ENCODE results near the gene VSIR.

DNA sequence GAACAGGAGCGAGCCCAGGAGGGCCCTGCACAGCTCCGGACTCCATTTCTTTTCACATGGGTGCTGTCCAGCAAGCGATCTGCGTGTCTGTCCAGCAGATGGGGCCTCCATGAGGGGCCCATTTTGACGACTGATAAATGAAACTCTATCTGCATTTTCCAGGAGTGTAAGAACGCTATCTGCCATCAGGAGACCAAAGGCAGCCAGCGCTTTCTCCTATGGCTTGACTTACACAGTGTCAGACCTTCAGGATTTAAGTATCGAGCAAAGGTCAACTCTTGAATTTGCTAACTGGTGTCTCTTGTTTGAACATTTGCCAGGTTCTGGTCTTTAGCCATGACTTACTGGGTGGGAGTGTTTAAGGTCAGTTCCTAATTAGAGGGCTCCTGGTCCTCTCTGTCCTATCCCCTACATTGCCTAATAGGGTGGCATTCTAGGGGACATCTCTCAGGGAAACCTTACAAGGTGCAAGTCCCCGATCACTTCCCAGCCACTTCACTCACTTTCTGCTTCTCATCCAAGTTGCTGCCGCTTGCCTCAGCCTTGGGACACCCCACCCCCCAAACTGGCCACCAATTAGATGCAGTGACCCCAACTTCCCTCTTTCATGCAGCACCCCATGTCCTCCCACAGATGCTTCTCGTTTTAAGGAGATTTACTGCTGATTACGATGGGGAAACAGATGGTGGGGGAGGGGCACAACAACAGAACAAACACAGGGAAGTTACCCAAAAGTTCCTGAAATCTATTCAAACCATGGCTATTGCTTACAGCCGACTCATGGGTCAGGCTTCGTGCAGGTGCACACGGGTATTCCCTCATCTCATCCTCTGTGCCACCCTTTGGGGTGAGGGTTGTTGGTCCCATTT, 20.0 kb downstream of the VSIR start:
- TF ChIP-seq, protein P1, sequence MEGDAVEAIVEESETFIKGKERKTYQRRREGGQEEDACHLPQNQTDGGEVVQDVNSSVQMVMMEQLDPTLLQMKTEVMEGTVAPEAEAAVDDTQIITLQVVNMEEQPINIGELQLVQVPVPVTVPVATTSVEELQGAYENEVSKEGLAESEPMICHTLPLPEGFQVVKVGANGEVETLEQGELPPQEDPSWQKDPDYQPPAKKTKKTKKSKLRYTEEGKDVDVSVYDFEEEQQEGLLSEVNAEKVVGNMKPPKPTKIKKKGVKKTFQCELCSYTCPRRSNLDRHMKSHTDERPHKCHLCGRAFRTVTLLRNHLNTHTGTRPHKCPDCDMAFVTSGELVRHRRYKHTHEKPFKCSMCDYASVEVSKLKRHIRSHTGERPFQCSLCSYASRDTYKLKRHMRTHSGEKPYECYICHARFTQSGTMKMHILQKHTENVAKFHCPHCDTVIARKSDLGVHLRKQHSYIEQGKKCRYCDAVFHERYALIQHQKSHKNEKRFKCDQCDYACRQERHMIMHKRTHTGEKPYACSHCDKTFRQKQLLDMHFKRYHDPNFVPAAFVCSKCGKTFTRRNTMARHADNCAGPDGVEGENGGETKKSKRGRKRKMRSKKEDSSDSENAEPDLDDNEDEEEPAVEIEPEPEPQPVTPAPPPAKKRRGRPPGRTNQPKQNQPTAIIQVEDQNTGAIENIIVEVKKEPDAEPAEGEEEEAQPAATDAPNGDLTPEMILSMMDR (IDR thresholded peaks at IDR 0.05 in 2 of 3, conservative IDR thresholded peaks at IDR 0.05 in 1 of 3; ENCODE audit: insufficient read depth in 2 of 3, low read depth in 1 of 3, low read length in 3 of 3) = peak; percentile 32 to 46 (median 35); a peak in 4 of 6 replicates
- peak; percentile 66 for TF ChIP-seq FOSL1 (tag; conservative IDR thresholded peaks at IDR 0.05)
